GM13977 (cell line): ENCODE results near the gene RASSF5.

Source experiments
- DNase-seq: peaks from one replicate; pipeline ENCODE4 v3.0.0; 2012; ENCODE audit warnings: low spot score
- in situ Hi-C: fragments of 300-500 bp; cut with MboI; formaldehyde crosslinking; loops from one replicate; pipeline ENCODE4 v1.12.0; 2022; ENCODE audit warnings: low sequenced_read_pairs, low pct_unique_long_range_greater_than_20kb, mixed read lengths, inconsistent platforms; ENCODE audit not compliant: unreplicated experiment
- TF ChIP-seq, protein P1 (sequence below): IDR thresholded peaks from 2 replicates; pipeline ENCODE4 v1.5.1; 2012; ENCODE audit warnings: mild to moderate bottlenecking, control low read depth; ENCODE audit not compliant: insufficient read depth; ENCODE audit errors: extremely low read depth, missing control alignments

The RASSF5 gene

DNA sequence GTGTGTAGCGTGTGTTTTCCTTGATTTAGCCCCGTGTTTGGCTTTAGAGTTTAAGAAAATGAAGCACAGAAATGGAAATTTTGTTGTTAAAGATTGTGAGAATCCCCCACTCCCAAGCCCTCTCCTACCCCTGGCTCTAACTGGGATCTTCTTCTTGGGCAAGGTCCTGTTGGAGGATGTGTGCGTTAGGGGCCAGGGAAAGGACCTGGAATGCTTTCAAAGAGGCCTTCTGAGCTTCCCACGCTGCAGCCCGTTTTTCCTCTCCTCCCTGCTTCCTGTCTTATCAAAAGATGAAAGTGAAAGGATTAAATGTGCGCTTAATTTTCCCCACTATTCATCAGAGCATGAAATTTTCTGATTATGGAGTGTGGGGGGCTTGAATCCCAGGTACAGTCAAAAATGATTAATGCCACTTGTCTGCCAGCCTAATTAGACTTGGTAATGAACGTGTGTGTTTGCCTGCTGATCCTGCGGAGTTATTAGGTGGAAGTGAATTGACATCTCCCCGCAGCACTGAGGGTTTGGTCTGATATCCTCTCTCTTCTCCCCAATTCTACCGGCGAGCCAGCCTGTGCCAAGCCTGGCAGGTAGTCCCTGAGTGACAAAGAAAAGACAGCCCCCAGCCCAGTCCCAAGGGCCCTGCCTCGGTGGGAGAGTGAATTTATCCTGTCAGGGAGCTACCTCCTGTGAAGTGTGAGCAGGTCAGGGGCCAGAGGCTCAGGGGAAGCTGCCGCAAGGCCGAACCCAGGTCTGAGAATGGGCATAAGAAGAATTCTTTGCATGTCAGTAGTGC, 4.9 kb downstream of the RASSF5 start:
- TF ChIP-seq, protein P1, sequence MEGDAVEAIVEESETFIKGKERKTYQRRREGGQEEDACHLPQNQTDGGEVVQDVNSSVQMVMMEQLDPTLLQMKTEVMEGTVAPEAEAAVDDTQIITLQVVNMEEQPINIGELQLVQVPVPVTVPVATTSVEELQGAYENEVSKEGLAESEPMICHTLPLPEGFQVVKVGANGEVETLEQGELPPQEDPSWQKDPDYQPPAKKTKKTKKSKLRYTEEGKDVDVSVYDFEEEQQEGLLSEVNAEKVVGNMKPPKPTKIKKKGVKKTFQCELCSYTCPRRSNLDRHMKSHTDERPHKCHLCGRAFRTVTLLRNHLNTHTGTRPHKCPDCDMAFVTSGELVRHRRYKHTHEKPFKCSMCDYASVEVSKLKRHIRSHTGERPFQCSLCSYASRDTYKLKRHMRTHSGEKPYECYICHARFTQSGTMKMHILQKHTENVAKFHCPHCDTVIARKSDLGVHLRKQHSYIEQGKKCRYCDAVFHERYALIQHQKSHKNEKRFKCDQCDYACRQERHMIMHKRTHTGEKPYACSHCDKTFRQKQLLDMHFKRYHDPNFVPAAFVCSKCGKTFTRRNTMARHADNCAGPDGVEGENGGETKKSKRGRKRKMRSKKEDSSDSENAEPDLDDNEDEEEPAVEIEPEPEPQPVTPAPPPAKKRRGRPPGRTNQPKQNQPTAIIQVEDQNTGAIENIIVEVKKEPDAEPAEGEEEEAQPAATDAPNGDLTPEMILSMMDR = no peak
- DNase-seq = no peak
- in situ Hi-C loops = no loop called here

GRCh38 chr1:206512851-206513180, 5.5 kb downstream of the RASSF5 start:
- in situ Hi-C loops = no loop called here
- no peak for DNase-seq
- TF ChIP-seq, protein P1 = no peak

GRCh38 chr1:206513312-206514111, 6.2 kb downstream of the RASSF5 start:
- TF ChIP-seq, protein P1 = no peak
- no peak for DNase-seq
- in situ Hi-C loops = no loop called here

DNA sequence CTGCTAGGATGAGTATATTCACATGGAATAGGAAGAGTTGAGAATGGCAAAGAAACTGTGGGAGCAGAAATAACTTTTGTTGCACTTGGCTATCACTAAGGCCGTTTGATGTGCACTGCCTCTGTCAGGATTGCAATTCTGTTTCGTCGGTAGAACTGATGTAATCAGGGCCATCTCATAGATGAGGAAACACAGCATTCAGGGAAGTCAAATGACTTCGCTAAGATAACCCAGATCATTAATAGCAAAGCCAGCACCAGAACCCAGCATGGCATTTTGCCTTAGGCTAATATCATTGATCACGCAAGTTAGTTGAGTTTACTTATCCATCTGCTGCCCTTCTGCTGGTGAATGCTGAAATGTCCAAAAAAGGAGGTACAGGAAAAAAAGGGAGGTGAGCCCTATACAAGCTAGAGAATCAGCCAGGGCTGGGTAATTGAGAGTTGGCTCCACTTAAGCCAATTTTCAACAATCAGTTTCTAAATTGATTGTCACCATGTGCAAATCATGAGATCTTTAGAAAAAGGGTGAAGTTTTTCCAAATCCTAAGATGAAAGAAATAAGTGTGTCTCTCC, 7.6 kb downstream of the RASSF5 start:
- in situ Hi-C loops = no loop called here
- TF ChIP-seq, protein P1 = no peak
- no peak for DNase-seq

GRCh38 chr1:206516728-206516990, 9.3 kb downstream of the RASSF5 start:
- in situ Hi-C loops = no loop called here
- TF ChIP-seq, protein P1 = no peak
- DNase-seq = no peak

DNA sequence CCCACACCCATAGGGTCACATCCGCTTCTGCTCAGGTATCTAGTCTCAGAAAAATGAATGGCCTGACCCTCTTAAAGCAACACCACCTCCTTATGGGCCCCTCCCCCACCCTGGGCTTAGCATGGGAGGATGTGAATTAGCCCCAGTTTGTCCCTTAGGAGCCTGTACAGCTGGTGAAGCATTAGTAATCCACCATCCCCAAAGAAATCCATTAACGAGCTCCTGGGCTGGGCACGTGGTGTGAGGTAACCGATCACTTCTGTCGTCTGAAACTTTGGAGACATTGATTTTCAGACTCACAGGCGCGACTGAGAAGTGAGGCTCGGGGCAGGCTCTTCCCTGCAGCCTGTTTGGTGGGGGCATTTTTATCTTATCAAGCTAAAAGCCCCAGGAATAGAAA, 10.5 kb downstream of the RASSF5 start:
- TF ChIP-seq, protein P1 = no peak
- in situ Hi-C loops = no loop called here
- no peak for DNase-seq
